DND-41 (cell line): ENCODE measurements around the gene PDE6B.

Experiments
- EZH2 ChIP-seq: IDR thresholded peaks from 3 replicates; pipeline ENCODE4 v1.6.1; 2012; ENCODE audit warnings: borderline replicate concordance, low read depth, mild to moderate bottlenecking, moderate library complexity, low read length, inconsistent platforms; ENCODE audit not compliant: severe bottlenecking
- TF ChIP-seq, protein P1 (sequence below): IDR thresholded peaks from 2 replicates; pipeline ENCODE4 v1.5.1; 2012; ENCODE audit warnings: borderline replicate concordance, low read length, moderate library complexity, mild to moderate bottlenecking; ENCODE audit not compliant: poor library complexity, severe bottlenecking; ENCODE audit errors: extremely low read depth

GRCh38 chr4:589219-589963 is 36.0 kb upstream of the PDE6B start:
- TF ChIP-seq, protein P1, sequence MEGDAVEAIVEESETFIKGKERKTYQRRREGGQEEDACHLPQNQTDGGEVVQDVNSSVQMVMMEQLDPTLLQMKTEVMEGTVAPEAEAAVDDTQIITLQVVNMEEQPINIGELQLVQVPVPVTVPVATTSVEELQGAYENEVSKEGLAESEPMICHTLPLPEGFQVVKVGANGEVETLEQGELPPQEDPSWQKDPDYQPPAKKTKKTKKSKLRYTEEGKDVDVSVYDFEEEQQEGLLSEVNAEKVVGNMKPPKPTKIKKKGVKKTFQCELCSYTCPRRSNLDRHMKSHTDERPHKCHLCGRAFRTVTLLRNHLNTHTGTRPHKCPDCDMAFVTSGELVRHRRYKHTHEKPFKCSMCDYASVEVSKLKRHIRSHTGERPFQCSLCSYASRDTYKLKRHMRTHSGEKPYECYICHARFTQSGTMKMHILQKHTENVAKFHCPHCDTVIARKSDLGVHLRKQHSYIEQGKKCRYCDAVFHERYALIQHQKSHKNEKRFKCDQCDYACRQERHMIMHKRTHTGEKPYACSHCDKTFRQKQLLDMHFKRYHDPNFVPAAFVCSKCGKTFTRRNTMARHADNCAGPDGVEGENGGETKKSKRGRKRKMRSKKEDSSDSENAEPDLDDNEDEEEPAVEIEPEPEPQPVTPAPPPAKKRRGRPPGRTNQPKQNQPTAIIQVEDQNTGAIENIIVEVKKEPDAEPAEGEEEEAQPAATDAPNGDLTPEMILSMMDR = no peak
- TF ChIP-seq EZH2 = no peak
